Keratinocyte (primary cell): ENCODE results near the gene AP5M1.

ENCODE experiments used
- EZH2 ChIP-seq: IDR thresholded peaks from one replicate; pipeline ENCODE4 v1.6.1; 2012; ENCODE audit warnings: inconsistent platforms, mild to moderate bottlenecking, low read length, moderate library complexity
- TF ChIP-seq, protein P1 (sequence below), 3 experiments: IDR thresholded peaks in 1 of 3; conservative IDR thresholded peaks in 1 of 3; optimal IDR thresholded peaks in 1 of 3; 2 replicates in 2 of 3; 3 replicates in 1 of 3; pipeline versions ENCODE3 to v1.5.1; 2011; ENCODE audit warnings: low read length in 3 of 3, mild to moderate bottlenecking in 3 of 3, moderate library complexity in 2 of 3, control low read depth in 1 of 3, inconsistent platforms in 1 of 3; ENCODE audit not compliant: insufficient read depth in 2 of 3; ENCODE audit errors: extremely low read depth in 1 of 3

DNA sequence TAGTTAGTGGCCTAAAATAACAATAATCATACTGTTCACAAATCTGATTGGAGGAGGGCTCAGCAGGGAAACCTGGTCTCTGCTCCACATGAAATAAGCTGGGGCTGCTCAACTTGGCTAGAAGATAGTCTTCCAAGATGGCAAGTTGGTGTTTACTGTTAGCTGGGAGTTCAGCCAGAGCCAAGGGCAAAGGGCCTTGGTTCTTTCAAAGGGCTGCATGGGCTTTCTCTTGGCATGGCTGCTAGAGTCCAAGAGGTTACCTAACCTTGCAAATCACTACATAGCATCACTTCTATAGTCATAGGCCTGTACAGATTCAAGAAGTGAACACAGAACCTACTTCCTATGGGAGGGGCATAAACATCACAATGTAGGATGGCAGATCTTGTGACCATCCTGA lies 7.2 kb upstream of the AP5M1 start:
- TF ChIP-seq, protein P1, sequence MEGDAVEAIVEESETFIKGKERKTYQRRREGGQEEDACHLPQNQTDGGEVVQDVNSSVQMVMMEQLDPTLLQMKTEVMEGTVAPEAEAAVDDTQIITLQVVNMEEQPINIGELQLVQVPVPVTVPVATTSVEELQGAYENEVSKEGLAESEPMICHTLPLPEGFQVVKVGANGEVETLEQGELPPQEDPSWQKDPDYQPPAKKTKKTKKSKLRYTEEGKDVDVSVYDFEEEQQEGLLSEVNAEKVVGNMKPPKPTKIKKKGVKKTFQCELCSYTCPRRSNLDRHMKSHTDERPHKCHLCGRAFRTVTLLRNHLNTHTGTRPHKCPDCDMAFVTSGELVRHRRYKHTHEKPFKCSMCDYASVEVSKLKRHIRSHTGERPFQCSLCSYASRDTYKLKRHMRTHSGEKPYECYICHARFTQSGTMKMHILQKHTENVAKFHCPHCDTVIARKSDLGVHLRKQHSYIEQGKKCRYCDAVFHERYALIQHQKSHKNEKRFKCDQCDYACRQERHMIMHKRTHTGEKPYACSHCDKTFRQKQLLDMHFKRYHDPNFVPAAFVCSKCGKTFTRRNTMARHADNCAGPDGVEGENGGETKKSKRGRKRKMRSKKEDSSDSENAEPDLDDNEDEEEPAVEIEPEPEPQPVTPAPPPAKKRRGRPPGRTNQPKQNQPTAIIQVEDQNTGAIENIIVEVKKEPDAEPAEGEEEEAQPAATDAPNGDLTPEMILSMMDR (optimal IDR thresholded peaks at IDR 0.05 in 1 of 3, IDR thresholded peaks at IDR 0.05 in 1 of 3, conservative IDR thresholded peaks at IDR 0.05 in 1 of 3; ENCODE audit: extremely low read depth in 1 of 3, insufficient read depth in 2 of 3, low read length in 3 of 3), result no peak
- TF ChIP-seq EZH2, result no peak
